GM13977 (cell line): ENCODE results near the gene ZEB2.

Source experiments
- DNase-seq: peaks from one replicate; pipeline ENCODE4 v3.0.0; 2012; ENCODE audit warnings: low spot score
- in situ Hi-C: fragments of 300-500 bp; cut with MboI; formaldehyde crosslinking; loops from one replicate; pipeline ENCODE4 v1.12.0; 2022; ENCODE audit warnings: low sequenced_read_pairs, low pct_unique_long_range_greater_than_20kb, mixed read lengths, inconsistent platforms; ENCODE audit not compliant: unreplicated experiment
- TF ChIP-seq, protein P1 (sequence below): IDR thresholded peaks from 2 replicates; pipeline ENCODE4 v1.5.1; 2012; ENCODE audit warnings: mild to moderate bottlenecking, control low read depth; ENCODE audit not compliant: insufficient read depth; ENCODE audit errors: extremely low read depth, missing control alignments

The ZEB2 gene

DNA sequence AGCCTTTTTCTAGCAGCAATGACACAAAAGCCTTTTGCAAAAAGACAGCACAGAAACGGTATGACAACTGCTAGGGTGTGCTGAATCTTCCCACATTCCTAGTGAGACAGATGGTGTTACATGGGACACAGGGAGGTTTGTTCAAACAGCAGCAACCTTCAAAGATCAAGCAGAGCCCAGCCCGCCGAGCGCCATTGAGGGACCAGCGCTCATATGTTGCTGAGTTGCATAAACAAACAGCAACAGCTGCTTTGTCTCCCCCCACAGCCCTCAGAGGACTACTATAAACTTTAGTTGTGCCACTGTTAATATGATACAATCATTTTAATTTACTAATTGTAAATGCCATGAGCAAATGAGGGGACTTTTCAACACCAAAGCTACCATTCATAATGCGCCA, 117.7 kb downstream of the ZEB2 start:
- in situ Hi-C loops, result no loop called here

DNA sequence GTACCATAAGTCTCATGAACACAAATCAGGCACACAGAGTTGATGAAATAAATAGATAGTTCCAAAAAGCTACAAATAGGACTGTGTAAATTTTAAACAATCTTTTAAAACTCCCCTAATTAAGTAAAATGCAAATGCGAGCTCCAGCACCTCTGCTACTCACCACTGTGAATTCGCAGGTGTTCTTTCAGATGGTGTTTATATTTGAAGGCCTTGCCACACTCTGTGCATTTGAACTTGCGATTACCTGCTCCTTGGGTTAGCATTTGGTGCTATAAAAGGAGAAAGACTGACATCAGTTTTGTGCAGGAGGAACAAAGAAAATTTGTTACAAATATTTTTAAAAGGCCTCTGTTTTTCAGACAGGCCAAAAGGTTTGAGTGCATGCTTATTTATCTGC, 118.9 kb downstream of the ZEB2 start:
- in situ Hi-C loops, result no loop called here
- DNase-seq, result no peak
- TF ChIP-seq, protein P1, sequence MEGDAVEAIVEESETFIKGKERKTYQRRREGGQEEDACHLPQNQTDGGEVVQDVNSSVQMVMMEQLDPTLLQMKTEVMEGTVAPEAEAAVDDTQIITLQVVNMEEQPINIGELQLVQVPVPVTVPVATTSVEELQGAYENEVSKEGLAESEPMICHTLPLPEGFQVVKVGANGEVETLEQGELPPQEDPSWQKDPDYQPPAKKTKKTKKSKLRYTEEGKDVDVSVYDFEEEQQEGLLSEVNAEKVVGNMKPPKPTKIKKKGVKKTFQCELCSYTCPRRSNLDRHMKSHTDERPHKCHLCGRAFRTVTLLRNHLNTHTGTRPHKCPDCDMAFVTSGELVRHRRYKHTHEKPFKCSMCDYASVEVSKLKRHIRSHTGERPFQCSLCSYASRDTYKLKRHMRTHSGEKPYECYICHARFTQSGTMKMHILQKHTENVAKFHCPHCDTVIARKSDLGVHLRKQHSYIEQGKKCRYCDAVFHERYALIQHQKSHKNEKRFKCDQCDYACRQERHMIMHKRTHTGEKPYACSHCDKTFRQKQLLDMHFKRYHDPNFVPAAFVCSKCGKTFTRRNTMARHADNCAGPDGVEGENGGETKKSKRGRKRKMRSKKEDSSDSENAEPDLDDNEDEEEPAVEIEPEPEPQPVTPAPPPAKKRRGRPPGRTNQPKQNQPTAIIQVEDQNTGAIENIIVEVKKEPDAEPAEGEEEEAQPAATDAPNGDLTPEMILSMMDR, result no peak

More for the DNA sequence above, 117.7 kb downstream of the ZEB2 start:
- TF ChIP-seq, protein P1, result no peak
- no peak for DNase-seq

DNA sequence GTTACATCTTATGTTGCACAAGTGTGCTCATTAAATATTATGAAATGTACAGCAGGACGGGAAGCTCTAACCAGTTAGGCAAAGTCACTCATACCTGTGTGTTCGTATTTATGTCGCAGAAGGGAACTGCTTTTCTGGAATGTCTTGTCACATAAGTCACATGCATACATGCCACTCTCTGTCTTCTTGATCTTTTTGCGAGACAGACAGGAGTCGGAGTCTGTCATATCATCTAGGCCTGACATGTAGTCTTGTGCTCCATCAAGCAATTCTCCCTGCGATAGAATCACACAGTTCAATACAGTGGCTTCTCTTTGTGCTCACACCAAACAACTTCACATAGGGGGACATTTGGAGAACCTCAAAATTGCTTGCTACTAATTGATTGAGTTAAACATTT, 123.6 kb downstream of the ZEB2 start:
- in situ Hi-C loops, result no loop called here
- TF ChIP-seq, protein P1, result no peak
- DNase-seq, result no peak

DNA sequence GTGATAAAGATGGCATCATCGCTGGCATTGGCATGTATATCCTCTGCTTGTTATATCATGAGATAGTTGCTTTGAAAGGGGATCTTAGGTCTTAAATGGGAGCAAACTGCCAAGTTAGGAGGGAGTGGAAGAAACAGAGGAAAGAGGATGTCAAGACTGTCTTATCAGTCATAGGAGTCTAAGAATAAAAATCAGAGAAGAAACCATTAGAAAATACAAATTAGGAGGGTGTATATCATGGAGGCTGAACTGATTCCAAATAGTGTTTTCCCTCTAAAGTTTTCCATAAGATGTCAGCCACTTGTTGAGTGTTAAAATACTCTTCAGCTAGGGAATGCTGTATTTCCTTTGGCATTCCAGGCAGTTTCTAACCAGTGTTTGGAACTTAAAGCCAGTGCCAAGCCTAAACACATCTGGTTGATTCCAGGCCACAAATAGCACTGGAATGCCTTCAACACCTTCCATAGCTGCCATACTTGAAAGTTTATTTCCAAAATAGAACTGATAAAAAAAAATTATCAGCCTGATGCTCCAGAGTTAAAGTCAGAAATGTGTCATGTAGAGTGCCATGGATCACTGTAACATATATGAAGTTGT, 129.4 kb downstream of the ZEB2 start:
- TF ChIP-seq, protein P1, result no peak
- in situ Hi-C loops, result no loop called here
- DNase-seq, result no peak

DNA sequence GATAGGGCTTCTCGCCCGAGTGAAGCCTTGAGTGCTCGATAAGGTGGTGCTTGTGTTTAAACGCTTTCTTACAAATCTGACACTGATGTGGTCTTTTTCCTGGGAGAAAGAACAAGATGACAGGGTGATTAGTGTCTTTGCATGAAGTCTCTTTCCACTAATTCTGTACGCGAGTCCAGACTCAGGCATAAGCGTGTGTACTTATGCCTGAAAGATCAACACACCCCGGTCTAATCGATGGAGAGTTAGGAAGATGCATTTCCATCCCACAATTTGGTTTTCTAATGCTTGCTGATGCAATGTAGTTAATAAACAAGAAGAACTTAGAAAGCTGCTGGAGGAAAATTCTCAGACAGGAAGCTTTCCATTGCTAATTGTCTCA, 130.0 kb downstream of the ZEB2 start:
- TF ChIP-seq, protein P1, result no peak
- in situ Hi-C loops, result no loop called here
- DNase-seq, result no peak

DNA sequence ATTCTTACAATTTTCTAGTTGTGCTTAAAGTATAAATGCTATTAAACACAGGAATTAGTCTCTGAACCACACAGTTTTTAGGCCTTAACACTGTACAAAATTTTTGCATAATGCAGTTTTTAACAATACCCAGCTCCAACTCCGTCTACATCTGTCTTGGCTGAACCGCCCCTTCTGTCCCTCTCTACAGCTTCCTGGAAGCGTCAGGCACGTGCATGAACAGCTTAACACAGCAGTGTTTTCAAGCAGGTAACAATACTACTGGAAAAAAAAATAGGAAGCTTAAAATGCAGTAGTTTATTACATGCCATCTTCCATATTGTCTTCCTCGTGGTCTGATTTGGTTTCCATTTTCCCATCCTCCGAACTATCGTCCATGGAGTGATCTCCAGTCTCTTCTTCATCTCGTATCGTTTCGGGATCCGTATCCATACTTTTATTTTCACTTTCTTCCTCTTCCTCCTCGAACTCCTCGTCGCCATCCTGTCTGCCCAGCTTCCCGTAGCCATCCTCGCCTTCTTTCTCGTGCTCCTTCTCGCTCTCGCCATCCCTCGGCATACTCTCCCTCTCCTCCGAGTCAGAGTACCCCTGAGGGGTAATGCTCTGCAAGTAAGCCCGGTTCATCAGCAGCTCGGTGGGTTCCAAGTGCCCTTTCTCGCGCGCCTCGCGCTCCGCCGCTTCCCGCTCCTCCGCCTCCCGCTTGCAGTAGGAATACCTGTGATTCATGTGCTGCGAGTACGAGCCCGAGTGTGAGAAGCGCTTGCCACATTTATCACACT, 130.6 kb downstream of the ZEB2 start:
- DNase-seq, result no peak
- in situ Hi-C loops, result no loop called here
- TF ChIP-seq, protein P1, result no peak
